ENCODE results near the gene SLC39A3.
A peak's percentile ranks its signal among the peaks of the same experiment; 100 is the strongest.

Gene SLC39A3

DNA sequence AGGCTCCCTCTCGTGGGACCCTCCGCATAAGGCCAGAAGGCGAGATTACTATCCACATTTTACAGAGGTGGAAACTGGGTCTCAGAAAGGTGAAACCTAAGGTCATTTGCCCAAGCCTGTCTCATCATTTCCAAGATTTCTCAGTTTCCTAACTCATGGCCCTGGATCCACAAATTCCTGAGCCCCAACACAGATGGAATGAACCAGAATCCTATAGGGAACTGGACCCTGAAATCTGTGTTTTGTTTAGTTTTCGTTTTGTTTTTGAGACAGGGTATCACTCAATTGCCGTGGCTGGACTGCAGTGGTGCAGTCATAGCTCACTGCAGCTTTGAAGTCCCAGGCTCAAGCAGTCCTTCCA lies 36.8 kb downstream of the SLC39A3 start:
- no peak for DNase-seq (ENCODE audit: low read depth)

DNA sequence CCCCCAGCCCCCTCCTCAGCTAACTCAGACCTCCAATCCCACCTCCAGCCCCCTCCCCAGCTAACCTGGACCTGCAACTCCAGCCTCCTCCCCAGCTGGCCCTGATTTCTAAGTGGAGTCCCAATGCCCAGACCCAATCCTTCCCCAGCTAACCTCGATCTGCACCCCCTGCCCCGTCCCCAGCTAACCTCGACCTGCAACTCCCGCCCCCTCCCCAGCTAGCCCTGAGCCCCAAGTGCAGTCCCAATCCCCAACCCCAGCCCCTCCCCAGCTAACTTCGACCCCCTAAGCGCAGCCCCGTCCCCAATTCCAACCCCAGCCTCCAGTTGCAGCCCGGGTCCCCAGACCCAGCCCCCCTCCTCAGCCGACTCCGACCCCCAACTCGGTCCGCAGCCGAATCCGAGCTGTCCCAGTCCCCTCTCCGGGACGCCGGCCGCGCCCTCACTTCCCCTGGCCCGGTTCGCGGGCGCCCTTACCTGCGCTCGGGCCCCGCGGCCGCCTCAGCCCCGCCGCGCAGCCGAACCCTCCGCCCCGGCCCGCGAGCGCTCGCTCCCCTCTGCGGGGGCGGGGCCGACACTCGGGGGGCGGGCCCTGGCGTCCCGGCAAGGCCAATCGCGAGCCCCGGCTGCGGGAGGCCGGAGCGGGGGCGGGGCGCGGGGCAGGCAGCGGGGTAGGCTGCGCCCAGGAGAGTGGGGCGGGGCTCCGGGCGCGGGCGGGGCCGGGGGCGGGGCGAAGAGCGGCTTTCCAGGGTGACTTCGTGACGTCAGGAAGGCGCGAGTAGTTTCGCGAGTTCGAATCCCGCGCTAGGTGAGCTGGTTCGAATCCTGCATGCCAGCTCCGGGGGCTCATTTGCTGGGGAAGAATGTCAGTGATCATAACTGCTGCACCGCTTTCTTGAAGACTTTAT lies 37.4 kb downstream of the SLC39A3 start, which contains the start of gene GNG7:
TSS of gene GNG7 (minus strand) at position 525 of the 907 bp plus-strand sequence. CDS start 182,006 bp downstream, outside the sequence.
- peak; percentile 85 for DNase-seq (ENCODE audit: low read depth)

DNA sequence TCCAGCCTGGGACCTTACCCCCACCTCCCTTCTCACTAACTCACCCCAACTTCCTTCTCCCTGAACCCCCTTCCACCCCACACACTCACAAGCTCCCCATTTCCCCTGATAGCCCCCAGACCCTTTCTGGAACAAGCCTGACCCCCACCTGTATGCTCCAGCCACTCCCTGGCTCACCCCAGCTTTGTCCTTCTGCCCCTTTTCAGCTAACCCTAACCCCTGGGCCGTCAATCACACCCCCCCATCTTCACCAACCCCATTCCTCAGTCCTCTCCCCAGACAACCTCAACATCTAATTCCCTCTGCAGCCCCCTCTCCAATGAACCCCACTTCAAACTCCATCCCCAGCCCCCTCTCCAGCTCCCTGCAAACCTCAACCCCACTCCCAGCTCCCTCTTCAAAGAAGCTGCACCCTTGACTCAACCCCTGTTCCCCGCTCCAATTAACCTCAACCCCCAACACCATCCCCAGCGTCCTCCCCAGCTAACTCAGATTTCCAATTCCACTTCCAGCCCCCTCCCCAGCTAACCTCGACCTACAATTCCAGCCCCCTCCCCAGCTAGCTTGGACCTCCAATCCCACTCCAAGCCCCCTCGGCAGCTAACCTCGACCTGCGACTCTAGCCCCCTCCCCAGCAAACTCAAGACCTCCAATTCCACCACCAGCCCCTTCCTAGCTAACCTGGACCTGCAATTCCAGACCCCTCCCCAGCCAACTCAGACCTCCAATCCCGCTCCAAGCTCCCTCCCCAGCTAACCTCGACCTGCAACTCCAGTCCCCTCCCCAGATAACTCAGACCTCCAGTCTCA lies 38.3 kb downstream of the SLC39A3 start:
- no peak for DNase-seq (ENCODE audit: low read depth)

DNA sequence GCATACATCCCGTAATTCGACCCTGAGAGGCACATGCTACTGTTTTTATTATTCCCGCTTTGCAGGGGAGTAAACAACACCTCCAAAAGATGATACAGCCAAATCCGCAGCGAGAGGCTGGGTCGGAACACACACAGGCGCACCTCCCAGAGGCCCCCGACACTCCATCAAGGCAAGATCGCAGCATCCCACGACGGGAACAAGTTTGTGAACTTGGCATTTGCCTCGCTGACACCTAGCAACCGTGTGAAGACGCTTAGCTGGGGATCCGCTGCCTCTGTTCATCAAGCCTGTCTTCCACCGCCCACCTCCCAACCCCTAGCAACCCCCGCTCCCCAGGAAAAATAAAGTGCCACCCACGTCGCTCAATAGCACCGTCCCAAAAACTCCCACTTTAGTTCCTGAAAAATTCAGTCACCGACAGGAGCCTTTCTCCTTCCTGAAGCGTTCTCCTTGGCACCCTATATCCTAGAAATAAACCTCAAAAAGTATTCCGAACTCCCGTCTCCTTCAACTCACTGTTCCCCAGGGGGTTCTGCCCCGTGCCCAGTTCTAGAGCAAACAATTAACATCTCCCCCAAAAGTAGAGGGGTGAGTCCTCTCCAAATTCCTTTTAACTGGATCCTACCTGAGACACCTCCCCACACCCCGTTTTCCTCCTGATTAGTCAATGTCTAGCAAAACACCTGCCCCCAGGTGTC lies 39.0 kb downstream of the SLC39A3 start:
- DNase-seq (ENCODE audit: low read depth) = no peak

DNA sequence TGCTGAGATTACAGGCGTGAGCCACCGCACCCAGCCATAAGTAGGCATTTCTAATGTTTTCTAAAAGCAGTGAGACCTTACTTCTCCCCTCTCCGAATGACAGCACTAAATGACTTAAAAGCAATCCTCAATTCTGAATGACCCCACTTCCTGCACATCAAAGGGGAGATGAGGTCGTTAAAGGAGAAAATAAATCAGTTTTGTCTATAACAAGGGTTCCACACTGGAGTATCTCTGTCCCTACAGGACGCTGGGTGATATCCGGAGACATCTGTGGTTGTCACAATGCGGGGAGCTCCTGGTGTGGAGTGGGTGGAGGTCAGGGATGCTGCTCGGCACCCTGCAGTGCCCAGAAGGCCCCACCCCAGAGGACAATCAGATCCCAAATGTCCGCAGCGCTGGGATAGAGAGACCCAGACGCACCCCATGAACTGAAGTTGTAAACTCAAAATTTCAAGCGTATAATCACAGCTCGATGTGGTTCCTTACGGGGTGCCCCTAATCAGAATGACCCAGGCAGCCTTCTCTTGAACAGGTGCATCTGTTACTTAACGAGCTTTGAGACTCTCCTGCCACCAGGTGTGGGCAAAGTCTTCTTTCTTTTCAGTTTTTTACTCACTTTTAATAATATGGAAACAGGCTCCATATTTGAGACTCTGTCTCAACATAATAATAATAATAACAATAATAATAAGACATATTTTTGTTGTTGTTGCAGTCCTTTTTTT lies 40.2 kb downstream of the SLC39A3 start:
- DNase-seq (ENCODE audit: low read depth) = no peak

DNA sequence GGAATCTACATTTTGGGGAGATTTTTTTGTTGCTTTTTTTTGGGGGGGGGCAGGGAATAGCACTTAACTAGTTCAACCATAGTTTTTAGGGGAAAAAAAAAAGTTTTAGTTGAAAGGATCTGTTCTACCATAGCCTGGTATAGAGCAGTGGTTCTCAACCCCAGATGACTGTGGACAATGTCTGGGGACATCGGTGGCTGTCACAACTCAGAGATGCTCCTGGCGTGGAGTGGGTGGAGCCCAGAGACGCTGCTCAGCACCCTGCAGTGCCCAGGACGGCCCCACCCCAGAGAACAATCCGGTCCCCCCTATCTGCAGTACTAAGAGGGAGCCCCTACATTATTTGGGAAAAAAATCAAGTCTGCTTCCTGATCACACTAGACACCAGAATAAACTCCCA lies 45.6 kb downstream of the SLC39A3 start:
- DNase-seq (ENCODE audit: low read depth) = no peak

DNA sequence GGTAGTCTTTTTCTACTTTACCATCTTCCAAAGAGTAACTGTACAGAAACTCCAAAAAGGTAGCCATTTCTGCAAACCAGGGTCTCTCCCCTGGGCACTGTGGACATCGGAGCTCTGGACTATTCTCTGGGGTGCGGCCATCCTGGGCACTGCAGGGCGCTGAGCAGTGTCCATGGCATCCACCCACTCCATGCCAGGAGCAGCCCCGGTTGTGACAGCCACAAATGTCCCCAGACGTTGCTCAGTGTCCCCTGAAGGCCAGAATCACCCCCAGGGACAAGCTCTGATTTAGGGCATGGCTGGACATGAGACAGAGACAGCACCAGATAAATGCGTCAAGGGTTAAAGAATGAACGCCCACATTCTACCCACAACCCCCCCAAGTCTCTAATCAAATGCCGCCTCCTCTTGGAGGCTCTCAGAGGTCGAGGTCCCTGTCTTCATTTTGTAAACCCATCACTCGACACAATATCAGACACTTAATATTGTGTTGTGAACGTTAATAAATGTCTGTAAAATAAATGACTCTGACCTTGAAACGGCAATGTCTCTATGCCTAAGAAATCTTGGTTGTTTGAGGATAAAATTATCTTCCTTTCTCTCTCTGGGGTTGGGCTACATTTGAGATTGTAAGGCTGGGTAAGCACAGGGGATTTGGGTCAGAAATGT lies 46.2 kb downstream of the SLC39A3 start:
- no peak for DNase-seq (ENCODE audit: low read depth)

DNA sequence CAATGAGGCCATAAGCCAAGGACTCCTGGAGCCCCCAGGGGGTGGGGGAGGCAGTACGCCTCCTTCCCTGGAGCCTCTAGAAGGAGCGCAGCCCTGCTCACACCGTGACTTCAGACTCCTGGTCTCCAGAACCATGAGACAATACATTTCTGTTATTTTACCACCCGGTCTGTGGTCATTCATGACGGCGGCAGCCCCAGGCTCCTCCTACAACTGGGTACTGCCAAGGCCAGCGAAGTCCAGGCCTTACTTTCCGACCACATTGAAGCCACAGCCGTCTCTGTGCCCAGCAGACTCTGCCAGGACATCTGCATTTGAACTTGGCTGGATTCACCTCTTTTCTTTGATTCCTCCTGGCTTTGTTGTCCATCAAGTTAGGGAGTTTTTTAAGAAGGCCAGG lies 47.9 kb downstream of the SLC39A3 start:
- no peak for DNase-seq (ENCODE audit: low read depth)

DNA sequence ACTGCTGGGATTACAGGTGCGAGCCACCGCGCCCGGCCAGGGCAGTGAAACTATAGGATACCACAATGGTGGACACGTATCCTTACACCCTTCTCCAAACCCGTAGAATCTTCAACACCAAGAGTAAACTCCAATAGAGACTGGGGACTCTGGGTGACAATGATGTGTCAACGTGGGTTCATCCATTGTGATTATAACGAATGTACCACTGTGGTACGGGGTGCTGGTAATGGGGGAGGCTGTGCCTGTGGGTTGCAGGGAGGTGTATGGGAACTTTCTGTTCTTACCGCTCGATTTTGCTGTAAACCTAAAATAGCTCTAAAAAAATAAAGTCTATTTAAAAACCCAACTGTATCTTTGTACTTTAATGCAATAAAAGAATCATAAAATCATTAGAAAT lies 49.0 kb downstream of the SLC39A3 start:
- DNase-seq (ENCODE audit: low read depth) = no peak

DNA sequence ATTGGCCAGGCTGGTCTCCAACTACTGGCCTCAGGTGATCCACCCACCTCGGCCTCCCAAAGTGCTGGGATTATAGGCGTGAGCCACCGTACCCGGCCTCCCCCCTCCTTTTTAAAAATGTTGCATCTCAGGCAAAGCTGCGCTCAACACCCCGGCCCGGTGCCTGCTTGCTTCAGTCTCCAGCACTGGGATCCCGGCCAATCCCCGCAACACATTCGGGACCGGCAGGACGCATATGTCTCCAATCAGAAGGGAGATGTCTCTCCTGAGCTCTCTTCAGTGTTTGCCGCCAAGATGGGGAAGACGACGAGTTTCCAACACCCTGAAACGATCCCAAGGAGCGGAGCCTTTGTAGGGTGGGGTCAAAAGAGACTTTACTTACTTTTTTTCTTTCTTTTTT lies 53.5 kb downstream of the SLC39A3 start:
- DNase-seq (ENCODE audit: low read depth) = no peak

DNA sequence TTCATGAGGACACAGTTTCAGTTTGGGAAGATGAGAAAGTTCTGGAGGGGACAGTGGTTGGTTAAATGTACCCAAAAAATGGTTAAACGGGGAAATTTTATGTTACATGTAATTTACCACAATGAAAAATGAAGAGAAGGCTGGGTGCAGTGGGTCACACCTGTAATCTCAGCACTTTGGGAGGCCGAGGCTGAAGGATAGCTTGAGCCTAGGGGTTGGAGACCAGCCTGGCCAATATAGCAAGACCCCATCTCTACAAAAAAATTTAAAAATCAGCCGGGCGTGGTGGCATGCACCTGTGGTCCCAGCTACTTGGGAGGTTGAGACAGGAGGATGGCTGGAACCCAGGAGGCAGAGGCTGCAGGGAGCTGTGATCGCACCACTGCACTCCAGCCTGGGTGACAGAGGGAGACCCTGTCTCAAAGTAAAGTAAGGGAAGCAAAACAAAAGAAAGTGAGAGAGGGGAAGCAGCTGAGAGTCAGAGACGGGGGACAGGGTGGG lies 54.6 kb downstream of the SLC39A3 start:
- DNase-seq (ENCODE audit: low read depth) = no peak

DNA sequence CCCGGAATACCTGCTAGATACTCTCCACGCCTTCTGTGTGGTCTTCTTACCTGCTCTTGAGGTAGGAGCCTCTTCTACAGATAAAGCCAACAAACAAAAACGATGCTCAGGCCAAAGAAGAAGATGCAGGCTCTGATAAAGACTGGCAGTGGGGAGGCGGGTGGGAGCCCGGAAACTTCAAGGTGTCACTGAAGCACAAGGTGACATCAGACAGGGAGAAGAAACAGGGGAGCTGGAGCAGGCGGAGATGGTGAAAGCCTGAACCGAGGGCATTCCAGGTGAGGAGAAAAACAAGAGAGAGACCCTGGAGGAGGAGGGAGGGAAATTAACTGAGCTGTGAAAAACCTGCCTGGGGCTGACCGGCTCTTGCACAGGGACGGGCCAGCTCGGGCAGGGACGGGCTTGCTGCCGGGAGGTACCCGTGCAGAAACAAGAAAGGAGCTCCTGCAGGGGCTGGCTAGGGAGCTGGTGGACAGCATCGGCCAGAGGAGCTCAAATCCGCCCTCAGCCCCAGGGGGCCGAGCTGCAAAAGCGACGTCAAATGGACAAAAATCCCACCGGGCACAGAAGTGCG lies 56.3 kb downstream of the SLC39A3 start:
- DNase-seq (ENCODE audit: low read depth) = no peak

Data from T-helper 22 cell (primary cell).